CD14-positive monocyte (primary cell): ENCODE data around the gene HMG20B. TPM values are rescaled to one million over a fixed set of nuclear protein-coding genes. Genes with fewer than 3 reads are reported as not detected.

Experiments used
- DNase-seq, 3 donors: peaks; one replicate each; pipeline ENCODE4 v3.0.0-alpha.2; 2011 to 2022
- H2AFZ ChIP-seq: 2 replicates; pipeline ENCODE4 v1.6.0; 2012; ENCODE audit warnings: mild to moderate bottlenecking, low read depth, low read length, inconsistent platforms; ENCODE audit not compliant: insufficient read depth, poor library complexity, severe bottlenecking
- H3K27ac ChIP-seq, 2 donors: 1 replicate in 1 of 2; 2 replicates in 1 of 2; pipeline ENCODE4 v1.5.1; 2012 to 2013; ENCODE audit warnings: low read length in 2 of 2, control low read depth in 1 of 2, inconsistent platforms in 1 of 2, low read depth in 1 of 2, mild to moderate bottlenecking in 1 of 2
- H3K27me3 ChIP-seq, 2 donors: one replicate each; pipeline versions ENCODE4 v1.6.0 to v1.6.1; 2011 to 2013; ENCODE audit warnings: low read length in 2 of 2; ENCODE audit not compliant: control insufficient read depth in 2 of 2, insufficient read depth in 2 of 2
- H3K36me3 ChIP-seq, 2 donors: replicated peaks in 1 of 2; 1 replicate in 1 of 2; 2 replicates in 1 of 2; pipeline versions ENCODE4 v1.5.1 to v1.6.1; 2012 to 2013; ENCODE audit warnings: low read length in 2 of 2, control low read depth in 1 of 2, inconsistent platforms in 1 of 2, mild to moderate bottlenecking in 1 of 2; ENCODE audit not compliant: insufficient read depth in 2 of 2, control insufficient read depth in 1 of 2
- H3K4me1 ChIP-seq, 2 donors: 1 replicate in 1 of 2; 2 replicates in 1 of 2; pipeline versions ENCODE4 v1.5.1 to v1.6.1; 2012 to 2013; ENCODE audit warnings: low read length in 2 of 2, control low read depth in 1 of 2, inconsistent platforms in 1 of 2, mild to moderate bottlenecking in 1 of 2, moderate library complexity in 1 of 2; ENCODE audit not compliant: insufficient read depth in 2 of 2, control insufficient read depth in 1 of 2
- H3K4me2 ChIP-seq: replicated peaks from 2 replicates; pipeline ENCODE3; 2012; ENCODE audit warnings: low read length, moderate library complexity, mild to moderate bottlenecking; ENCODE audit not compliant: poor library complexity, severe bottlenecking; ENCODE audit errors: extremely low read depth
- H3K4me3 ChIP-seq, 3 experiments: fragments of 200-600 bp in 1 of 3; sonication (generic) in 1 of 3; replicated peaks in 1 of 3; 1 replicate in 2 of 3; 2 replicates in 1 of 3; pipeline ENCODE4 v1.5.1; 2011 to 2013; ENCODE audit warnings: low read length in 3 of 3, mild to moderate bottlenecking in 3 of 3, control low read depth in 2 of 3, low read depth in 2 of 3, inconsistent platforms in 1 of 3, moderate library complexity in 1 of 3
- H3K79me2 ChIP-seq: 2 replicates; pipeline ENCODE4 v1.6.0; 2012; ENCODE audit warnings: mild to moderate bottlenecking, control low read depth, inconsistent platforms, low read length, moderate library complexity; ENCODE audit not compliant: insufficient read depth
- H3K9ac ChIP-seq: 2 replicates; pipeline ENCODE4 v1.6.0; 2017; ENCODE audit warnings: low read length, mild to moderate bottlenecking; ENCODE audit not compliant: insufficient read depth, poor library complexity, severe bottlenecking
- H3K9me3 ChIP-seq, 2 donors: replicated peaks in 1 of 2; 1 replicate in 1 of 2; 2 replicates in 1 of 2; pipeline versions ENCODE4 v1.5.1 to v1.6.1; 2012 to 2013; ENCODE audit warnings: low read length in 2 of 2, control low read depth in 1 of 2; ENCODE audit not compliant: control insufficient read depth in 1 of 2, insufficient read depth in 1 of 2
- H4K20me1 ChIP-seq: 2 replicates; pipeline ENCODE4 v1.6.0; 2012; ENCODE audit warnings: mild to moderate bottlenecking, low read length, control low read depth, moderate library complexity; ENCODE audit not compliant: insufficient read depth
- H3K27ac Mint-ChIP-seq, 7 donors: one replicate each; pipeline ENCODE4 v1.8.0; 2020; ENCODE audit warnings: mild to moderate bottlenecking in 7 of 7, mixed read lengths in 7 of 7, moderate library complexity in 6 of 7, inconsistent platforms in 2 of 7
- H3K27me3 Mint-ChIP-seq, 3 donors: one replicate each; pipeline ENCODE4 v1.8.0; 2021 to 2022; ENCODE audit warnings: low read depth in 3 of 3, mild to moderate bottlenecking in 3 of 3, mixed read lengths in 3 of 3, moderate library complexity in 3 of 3, inconsistent platforms in 1 of 3
- H3K36me3 Mint-ChIP-seq, 2 donors: one replicate each; pipeline ENCODE4 v1.8.0; 2020; ENCODE audit warnings: mixed read lengths in 2 of 2, inconsistent platforms in 1 of 2, mild to moderate bottlenecking in 1 of 2
- H3K4me1 Mint-ChIP-seq: one replicate; pipeline ENCODE4 v1.8.0; 2020; ENCODE audit warnings: mild to moderate bottlenecking, mixed read lengths
- H3K4me3 Mint-ChIP-seq, 2 donors: one replicate each; pipeline ENCODE4 v1.8.0; 2020; ENCODE audit warnings: mild to moderate bottlenecking in 2 of 2, mixed read lengths in 2 of 2, moderate library complexity in 1 of 2
- H3K9me3 Mint-ChIP-seq, 7 donors: one replicate each; pipeline ENCODE4 v1.8.0; 2020 to 2022; ENCODE audit warnings: mixed read lengths in 7 of 7, mild to moderate bottlenecking in 6 of 7, moderate library complexity in 6 of 7, inconsistent platforms in 2 of 7
- CTCF ChIP-seq: fragments of 200-600 bp; IDR thresholded peaks from one replicate; pipeline ENCODE4 v1.8.0; 2022; ENCODE audit warnings: antibody characterized with exemption, mild to moderate bottlenecking
- WGBS: methylation state at CpG from one replicate; pipeline ENCODE4 v1.1.5; 2013; ENCODE audit warnings: missing lambda C conversion rate; ENCODE audit not compliant: insufficient coverage; 5-methylcytosine and 5-hydroxymethylcytosine counted together
- intact Hi-C, 2 donors: fragments of 100-400 bp; cut with micrococcal nuclease; formaldehyde crosslinking; loops; one replicate each; pipeline versions ENCODE4 v1.15.0 to v1.15.1; 2023
- polyA plus RNA-seq, 3 donors: library from polyadenylated mRNA; depleted of rRNA in 1 of 3; unstranded in 2 of 3; stranded (reverse) in 1 of 3; fragments of 300-500 nt in 2 of 3; fragments of >200 nt in 1 of 3; fragmentation: Illumina TruSeq in 2 of 3; gene quantifications; 1 replicate in 2 of 3; 2 replicates in 1 of 3; pipeline ENCODE4 v1.2.3, GENCODE V29; 2012 to 2021

HMG20B gene
- polyA plus RNA-seq, 3 donors: 52.4 to 58.8 (median 56.5) TPM

GRCh38 chr19:3530389-3530788, 42.4 kb upstream of the HMG20B start:
- no peak for DNase-seq
- peaks cover 75 to 85% of the 10 kb centered on the region in 2 donors for H3K36me3 ChIP-seq
- H3K4me3 ChIP-seq: no peak overlapping the region
- no peak overlapping the region for H3K9ac ChIP-seq
- no peak overlapping the region for H3K4me3 Mint-ChIP-seq
- no peaks in the 10 kb centered on the region for H3K4me1 Mint-ChIP-seq
- TF ChIP-seq CTCF: no peak
- H3K27me3 Mint-ChIP-seq: peaks cover 0 to 1% (median 0%) of the 10 kb centered on the region in 3 donors
- 98% methylated on average over 12 of the region's 12 CpGs for WGBS
- peaks cover 0 to 1% (median 0%) of the 10 kb centered on the region in 7 donors for H3K9me3 Mint-ChIP-seq
- H3K27ac ChIP-seq: no peak overlapping the region
- H3K4me2 ChIP-seq: no peak overlapping the region
- H2AFZ ChIP-seq: no peak overlapping the region
- H4K20me1 ChIP-seq: peaks cover 20% of the 10 kb centered on the region
- peaks cover 37 to 50% of the 10 kb centered on the region in 2 donors for H3K36me3 Mint-ChIP-seq
- no peaks in the 10 kb centered on the region for H3K79me2 ChIP-seq
- H3K27ac Mint-ChIP-seq: no peak overlapping the region
- no peaks in the 10 kb centered on the region for H3K4me1 ChIP-seq
- intact Hi-C loops: no loop called here
- no peaks in the 10 kb centered on the region for H3K9me3 ChIP-seq
- H3K27me3 ChIP-seq: no peaks in the 10 kb centered on the region

GRCh38 chr19:3531716-3532115, 41.0 kb upstream of the HMG20B start:
- Mint-ChIP-seq H3K4me1 (no peaks in the 10 kb centered on the region), H3K27me3 (peaks cover 0 to 1% (median 0%) of the 10 kb centered on the region in 3 donors), H3K4me3 (no peak overlapping the region), H3K36me3 (peaks cover 39 to 50% of the 10 kb centered on the region in 2 donors), H3K9me3 (peaks cover 0 to 1% (median 0%) of the 10 kb centered on the region in 7 donors), H3K27ac (no peak overlapping the region)
- Histone ChIP-seq H3K9ac (no peak overlapping the region), H3K4me3 (no peak overlapping the region), H3K36me3 (peaks cover 67 to 87% of the 10 kb centered on the region in 2 donors), H3K79me2 (no peaks in the 10 kb centered on the region), H3K4me2 (no peak overlapping the region), H3K9me3 (no peaks in the 10 kb centered on the region), H3K27ac (no peak overlapping the region), H3K27me3 (no peaks in the 10 kb centered on the region), H3K4me1 (no peaks in the 10 kb centered on the region), H4K20me1 (peaks cover 28% of the 10 kb centered on the region), H2AFZ (no peak overlapping the region)
- TF ChIP-seq CTCF: no peak
- intact Hi-C loops: no loop called here
- no peak for DNase-seq
- 98% methylated on average over 26 of the region's 29 CpGs for whole genome bisulfite sequencing
